ENCODE measurements around the gene GALNT6.

GALNT6 gene

DNA sequence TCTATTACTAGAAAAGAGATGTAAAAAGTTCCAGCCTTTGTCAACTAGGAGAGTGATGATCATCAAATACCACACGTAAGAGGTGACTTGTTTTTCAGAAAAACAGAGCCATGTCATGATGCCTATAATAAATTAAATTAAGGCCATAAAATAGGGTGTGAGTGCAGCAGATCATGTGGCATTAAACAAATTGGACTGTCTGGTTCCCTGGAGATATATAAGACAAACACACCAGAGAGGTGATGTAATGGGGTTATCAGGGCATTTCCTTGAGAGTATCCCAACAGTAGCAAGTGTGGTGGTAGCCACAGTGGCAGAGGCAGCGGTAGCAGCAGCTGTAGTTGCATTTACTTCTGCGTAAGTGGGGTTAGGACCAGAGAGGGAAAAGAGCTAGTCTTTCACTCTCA lies 14.6 kb upstream of the GALNT6 start:
- DNase-seq = no peak

DNA sequence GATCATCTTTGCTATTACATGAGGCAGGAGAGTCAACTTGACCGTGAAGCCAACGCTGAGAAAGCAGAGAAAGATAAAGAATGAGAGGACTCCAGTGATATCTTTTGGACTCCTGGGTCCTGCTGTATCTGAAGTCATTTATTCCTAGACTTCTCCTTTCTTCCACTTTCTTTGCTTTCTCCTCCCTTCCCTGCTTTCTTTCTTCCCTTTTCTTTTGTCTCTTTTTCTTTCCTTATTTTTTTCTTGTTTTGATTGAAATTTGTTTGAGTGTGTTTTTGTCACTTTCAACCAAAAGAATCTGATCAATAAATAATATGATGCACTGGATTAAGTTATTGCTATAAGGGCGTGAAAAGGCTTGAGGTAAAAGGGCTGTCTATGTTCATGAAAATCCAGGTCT lies 13.4 kb upstream of the GALNT6 start:
- no peak for DNase-seq

DNA sequence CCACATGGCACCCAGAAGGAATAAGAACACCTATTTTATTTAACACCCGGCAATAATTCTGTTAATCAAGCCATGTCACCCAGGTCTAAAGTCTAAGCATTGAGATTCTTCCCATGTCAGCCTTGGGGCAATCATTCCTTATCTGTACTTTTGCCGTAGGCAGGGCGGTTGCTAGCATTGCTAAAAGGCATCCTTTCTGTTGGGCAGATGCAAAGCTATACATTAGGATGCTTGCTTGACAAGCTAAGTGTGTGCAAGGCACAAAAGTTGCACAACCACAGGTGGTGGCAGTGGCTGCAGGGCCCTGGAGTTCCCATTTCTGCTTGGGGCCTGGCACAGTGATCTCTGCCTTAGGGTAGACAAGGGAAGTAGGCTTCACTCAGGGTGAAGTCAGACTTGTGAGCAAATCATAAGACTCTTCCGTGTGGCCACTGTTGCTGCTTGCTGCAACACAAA lies 12.5 kb upstream of the GALNT6 start:
- no peak for DNase-seq

DNA sequence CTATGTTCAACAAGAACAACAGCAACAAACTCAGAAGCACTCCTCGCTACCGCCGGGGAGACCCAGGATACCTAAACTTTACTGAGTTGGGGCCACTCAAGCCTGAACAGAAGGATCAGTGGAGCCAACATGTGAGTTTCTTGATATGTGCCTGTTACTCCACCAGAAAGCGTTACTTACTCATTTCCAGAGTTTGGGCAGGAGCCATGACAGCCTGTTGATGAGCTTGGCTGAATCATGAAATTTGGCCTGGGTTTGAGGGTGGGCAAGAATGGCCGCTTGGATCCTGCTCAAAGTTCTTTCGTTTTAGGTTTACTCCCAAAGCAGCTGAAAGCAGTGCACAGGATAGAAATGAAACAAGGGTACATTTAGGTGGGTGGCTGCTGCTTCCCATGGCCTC lies 12.0 kb upstream of the GALNT6 start:
- no peak for DNase-seq

DNA sequence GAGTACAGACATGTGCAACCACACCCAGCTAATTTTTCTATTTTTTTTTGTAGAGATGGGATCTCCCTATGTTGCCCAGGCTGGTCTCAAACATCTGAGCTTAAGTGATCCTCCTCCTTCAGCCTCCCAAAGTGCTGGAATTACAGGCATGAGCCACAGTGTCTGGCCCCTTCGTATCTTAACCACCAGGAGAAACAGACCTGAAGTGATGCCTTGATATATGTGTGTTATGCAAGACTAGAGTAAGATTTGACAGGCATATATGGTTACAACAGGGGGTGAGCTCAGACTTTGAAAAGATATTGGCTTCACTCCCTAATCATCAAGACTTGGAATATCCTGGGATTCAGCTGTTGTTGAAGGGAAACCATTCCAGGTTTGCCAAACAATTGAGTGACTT lies 10.7 kb upstream of the GALNT6 start:
- DNase-seq = no peak

DNA sequence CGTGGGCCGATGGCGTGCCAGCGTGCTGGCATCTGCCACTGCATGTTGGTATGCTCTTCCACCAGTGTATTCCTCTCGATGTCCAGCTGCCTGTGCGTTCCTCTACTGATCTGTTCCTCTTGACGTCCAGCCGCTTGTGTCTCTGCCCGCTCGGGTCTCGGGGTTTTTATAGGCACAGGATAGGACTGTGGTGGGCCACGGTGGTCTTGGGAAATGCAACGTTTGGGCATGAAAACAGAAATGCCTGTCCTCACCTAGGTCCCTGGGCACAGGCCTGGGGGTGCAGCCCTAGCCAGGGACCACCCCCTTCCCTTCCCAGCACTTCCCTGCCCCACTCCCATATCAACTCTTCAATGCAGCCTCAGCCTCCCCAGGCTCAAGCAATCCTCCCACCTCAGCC lies 10.3 kb upstream of the GALNT6 start:
- no peak for DNase-seq

DNA sequence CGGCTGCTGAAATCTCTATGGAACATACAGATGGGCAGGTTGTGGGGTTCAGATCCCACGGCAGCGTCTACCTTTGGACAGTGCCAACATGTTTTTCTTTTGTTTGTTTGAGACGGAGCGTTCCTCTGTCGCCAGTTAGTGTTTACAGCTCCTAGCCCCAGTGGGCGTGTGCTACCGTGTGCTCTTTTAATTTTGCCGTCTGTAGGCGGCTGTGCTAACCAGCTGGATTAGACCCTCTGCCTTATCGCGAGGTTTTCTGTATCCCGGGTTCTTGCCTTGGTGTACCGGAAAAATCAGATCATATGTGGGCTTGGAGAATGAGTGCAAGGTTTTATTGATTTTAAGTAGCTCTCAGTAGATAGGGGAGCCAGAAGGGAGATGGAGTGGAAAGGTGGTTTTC lies 9.8 kb upstream of the GALNT6 start:
- DNase-seq = no peak

DNA sequence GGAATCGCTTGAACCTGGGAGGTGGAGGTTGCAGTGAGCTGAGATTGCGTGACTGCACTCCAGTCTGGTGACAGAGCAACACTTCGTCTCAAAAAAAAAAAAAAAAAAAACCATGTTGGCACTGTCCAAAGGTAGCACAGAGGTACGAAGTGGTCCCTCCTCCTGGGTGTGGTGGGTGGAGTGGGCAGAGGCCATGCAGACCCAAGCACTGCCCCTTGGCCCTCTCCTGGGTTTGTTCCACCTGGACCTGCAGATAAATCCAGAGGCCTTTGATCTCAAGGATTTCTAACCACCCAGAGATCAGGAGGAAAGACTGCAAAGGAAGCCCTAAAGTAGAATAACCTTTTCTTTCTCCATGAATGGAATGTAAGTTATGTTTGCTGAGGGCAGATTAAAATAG lies 8.7 kb upstream of the GALNT6 start:
- DNase-seq = no peak

DNA sequence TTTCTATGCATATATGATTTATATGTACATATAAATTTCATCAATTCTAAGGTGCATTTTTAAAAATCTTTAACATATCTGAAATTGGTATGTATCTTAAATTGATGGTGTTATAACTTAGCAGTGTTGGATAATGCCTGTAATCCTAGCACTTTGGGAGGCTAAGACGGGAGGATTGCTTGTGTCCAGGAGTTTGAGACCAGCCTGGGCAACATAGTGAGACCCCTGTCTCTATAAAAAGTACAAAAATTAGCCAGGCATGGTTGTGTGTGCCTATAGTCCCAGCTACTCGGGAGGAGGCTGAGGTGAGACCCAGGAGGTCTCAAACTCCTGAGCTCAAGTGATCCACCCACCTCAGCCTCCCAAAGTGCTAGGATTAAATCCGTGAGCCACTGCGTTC lies 6.5 kb upstream of the GALNT6 start:
- DNase-seq = no peak

DNA sequence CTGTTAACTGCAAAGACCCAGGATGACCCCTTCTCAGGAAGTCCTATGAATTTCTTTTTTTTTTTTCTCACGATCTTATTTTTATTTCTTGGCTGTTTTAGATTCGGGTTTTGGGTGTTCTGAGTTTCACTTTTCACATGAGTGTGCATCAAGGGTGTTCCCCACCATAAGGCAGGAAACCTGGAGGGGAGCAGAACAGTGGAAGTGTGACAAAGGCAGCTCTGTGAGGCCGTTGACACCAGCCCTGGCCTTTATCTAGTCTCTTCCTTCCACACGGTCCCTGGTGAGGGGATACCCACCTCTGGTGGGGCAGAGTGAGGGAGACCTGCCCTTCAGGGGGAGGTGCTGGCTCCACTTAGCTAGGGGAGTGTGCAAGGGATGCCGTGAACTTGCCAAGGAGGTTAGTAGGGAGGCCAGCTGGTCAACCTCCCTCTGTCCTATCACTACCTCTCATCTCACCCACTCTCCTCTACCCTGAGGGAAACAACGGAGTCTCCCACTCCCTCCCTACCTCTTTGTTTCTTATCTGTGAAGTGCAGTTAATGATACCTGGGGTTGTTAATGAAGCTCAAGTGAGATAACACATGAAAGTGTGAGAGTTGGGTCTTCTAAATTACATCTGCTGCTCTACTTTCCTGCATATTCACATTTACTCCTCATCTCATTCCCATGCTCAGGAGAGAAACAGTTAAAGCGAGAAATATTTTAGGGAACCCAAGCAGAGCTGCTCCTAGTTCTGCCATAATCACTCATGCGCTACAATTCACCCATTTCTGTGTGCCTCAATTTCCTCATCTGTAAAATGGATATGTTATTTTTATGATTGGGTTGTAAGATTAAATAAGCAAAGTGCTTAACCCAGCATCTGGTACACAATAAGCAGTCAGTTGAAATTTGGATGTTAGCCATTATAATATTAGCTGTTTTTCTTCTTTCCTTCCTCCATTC lies 4.4 kb upstream of the GALNT6 start:
- no peak for DNase-seq

DNA sequence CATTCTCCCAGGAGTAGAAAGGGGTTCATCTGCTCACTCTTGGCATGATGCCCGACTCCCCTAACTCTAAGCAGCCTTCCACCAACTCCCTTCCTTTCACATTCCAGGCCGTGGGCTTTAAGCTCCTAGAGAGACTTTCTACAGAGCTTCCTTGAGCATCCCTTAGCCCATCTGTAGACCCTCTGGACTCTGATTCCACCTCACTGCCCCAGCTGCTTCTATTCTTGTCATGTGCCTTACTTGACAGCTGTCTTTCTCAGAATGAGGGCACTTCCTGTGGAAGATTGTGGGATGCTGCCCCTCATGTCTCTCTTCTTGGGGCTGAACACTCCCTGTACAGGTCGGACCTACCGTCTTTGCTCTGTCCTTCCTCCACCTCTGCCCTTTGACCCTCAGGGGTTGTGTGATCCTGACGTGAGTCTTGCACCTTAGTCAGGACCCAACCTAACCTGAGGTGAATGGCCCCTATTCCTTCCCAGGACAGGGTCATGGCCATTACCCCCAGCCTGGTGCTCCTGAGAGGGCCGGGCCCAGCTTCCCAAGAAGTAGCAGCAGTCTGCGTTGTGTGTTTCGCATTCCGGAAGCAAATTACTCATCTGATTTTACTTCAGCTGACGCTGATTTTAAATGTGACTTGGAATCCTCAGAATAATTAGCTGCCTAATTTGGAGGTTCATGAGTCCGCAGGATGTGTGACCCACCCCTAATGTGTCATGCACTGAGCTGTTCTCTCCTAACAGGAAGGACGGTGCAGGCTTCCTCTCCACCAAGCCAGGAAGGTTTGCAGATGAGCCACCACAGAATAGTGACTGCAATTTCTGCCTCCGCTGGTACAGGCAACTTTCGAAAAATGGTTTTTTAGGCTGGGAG lies 2.7 kb upstream of the GALNT6 start:
- DNase-seq = peak; percentile 95

DNA sequence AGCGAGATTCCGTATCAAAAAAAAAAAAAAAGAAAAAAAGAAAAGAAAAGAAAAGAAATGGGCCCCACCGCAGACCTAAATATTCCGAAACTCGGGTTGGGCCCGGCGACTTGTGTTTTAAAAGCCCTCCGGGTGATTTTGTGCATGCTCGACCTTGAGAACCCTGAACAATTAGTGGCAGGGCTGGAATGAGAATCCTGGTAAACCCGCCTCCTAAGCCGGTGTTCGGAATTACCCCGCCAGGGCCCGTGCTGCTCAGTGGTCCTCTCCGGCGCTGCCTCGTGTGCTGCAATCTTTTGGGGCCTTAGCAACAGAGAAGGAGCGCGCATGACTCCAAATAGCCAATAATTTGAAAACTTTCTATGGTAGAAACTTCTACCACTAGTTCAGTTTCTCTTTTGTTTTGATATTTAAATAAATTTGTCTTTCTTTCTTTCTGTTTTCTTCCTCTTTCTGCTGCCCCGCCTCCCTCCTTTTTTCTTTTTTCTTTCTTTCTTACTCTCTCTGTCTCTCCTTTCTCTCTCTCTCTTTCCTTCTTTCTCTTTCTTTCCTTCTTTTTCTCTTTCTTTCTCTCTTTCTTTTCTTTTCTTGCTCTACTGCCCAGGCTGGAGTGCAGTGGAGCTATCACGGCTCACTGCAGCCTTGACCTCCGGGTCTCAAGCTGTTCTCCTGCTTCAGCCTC lies 1.5 kb upstream of the GALNT6 start:
- no peak for DNase-seq

DNA sequence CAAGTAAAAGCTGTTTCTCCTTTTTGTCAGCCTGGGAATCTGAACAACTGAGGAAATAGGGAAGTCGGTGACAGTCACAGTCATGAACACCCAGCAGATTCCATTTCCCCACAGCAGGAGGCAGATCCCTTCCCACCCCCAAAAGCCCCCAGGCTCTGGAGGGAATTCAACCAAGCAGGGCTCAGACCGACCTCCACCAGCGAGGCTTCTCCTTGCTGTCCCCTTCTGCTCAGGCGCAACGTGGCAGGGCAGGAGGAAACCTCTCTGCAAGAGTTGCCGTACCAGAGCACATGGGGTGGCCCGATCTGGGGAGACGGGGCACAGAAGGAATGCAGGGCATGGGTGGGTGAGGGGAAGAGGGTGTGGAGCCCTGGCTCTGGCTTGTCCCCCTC lies 319 bp downstream of the GALNT6 start:
- DNase-seq = no peak

DNA sequence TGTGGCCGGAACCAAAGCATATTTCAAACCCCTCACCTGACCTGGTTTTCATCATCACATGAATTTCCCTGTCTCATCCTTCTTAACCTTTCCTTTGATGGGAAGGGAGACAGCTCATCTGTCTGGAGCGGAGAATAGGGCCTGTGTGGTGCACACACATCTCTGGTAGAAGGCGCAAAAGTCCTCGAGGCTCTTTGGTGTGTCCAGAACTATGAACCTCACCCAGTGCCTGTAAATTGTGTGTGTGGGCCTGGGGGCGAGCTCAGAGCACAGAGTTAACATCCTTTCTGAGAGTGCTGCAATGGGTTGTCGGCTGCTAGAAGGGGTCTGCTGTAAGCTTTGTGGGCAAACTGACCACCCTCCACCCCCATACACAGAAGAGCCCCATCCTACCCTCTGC lies 749 bp downstream of the GALNT6 start:
- DNase-seq = no peak

DNA sequence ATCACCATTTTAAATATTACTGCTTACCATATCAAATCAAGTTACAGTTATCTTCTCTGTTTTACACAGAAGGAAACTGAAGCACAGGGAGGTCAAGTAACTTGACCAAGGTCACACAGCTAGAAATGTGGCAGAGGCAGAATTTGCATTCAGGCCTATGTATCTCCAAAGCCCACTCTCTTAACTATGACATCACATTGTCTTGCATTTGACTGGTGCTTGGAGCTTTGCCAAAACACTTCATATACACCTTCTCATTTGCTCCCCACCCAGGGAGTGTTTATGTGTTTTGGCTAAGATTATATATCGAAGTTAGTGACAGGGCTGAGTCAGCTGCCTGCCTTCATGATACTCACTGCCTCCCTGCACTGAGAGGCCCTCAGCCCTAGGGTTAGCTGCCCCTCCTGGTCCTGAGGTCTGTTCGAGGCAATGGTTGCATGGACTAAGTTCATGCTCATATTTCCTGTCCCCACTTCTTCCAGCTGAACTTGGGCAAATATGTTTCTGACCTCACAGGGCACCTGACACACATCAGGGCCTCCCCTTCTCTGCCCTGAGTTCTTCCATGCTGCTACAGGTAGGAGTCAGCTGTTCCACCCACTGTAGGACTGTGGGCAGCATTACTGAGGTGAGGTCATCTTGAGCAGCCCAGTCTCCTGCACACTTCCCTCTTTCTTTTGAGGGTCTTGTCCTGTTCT lies 1.8 kb downstream of the GALNT6 start:
- DNase-seq = no peak

DNA sequence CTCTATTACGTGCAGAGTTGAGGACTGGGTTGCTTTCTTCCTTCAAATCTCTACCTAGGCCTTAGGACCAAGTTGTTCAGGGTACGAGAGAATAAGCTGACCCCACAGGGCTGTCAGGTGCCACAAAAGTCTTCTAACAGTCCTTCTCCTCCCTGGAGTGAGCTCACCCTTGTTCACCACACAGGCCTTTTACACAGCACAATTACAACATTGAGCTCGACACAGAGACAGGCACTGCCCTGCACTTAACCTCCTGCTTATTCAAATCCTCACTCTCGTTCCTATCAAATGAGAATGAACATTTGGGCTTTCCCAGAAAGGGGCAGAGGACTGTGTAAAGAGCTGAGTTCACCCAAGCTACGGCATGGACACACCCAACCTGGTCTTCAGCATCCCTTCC lies 2.4 kb downstream of the GALNT6 start:
- no peak for DNase-seq

DNA sequence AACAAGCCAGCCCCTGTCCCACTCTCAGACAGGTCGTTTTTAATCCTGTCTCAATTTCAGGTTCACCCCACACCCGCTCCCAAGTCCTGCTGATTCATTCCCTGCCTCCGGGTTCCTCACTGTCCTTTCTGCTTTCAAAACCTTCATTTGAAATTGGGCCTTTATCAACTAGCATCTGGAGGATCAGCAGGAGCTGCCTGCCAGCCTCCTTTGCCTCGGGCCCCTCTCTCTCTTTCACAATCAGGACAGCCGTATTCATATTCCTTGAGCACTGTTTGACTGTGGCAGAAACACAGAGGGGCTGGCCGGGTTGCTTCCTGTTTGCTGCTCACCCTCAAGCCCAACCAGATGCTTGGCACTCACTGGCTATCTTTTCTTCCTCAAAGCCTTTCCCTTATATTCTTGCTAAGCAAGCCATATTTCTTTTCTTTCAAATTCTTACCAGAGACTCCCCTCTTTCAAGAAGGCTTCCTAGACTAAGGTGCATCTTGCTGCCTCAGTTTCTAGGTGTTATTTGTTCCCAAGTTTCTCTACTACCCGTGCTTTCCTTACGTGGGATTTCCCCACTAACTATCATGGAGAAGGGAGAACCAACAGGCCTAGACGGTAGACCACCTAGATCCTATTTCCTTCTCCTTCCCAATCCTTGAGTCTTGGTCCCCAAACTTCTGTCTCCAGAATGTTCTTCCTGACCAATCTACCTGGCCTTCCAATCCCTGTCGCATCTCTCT lies 3.0 kb downstream of the GALNT6 start:
- peak; percentile 45 for DNase-seq

DNA sequence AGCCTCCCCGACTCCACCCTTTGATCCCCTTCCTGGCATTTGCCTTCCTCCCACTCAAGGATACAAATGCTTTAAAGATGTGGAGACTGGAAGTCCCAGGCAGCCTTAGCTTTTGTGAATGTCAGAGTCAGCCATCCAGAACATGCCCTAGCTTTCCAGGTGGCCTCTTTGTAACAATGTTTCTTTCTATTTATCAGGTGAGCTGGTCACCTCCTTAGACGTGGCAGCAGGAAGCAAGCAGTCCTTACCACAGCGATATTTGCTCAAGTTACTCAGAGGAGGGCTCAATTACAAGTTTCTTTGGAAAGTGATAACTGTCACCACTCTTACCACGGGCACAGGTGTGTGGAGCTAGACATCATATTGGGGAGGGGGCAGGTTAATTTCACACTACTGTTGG lies 4.9 kb downstream of the GALNT6 start:
- DNase-seq = no peak

DNA sequence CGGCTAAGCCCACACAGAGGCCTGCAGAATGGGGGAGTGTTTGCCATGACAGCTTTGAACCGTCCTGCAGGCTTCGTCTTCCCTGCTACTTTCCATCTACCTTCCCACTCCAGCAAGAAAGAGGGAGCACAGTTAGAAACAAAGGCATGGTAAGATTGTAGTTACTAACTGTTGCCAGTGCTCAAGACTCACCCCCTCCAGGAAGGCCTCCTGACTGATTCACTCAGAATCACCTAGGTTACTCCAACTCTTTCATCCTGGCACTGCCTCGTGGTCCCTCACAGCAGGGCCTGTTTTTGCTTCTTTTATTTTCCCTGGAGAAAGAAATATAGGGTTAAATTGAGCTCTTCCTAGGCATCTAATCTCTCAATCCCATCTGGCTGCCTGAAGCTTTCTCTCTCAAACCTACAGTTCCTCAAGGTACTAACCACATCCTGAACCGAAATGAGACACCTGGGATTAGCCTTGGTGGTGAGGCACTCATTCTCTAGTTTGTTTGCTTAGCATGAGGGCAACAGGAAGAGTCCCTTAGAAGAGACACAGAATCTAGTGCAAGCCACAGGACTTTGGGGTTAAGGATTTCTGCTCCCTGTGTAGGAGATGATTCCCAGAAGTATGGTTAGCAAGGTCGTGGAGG lies 7.8 kb downstream of the GALNT6 start:
- DNase-seq = no peak

DNA sequence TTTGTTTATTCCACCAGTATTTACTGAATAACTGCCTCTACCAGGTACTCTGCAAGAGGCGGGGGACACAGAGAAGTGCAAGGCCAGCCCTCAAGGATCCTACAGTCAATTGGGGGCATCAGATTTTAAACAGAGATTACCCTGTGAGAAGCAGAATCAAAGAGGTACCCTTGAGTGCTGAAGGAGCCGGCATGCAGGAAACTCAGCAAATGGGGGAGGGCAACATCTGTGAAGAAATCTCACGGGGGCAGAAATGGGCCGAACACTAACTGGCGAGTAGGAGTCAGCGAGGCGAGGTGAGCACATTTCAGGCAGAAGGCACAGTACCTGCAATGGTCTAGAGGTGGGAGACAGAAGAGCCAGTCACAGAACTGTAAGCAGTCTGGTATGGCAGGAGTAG lies 9.0 kb downstream of the GALNT6 start:
- no peak for DNase-seq
